GM20000 (cell line): ENCODE measurements around the gene LMAN2L.
"Not testable (repeated sequence)": the region's sequence is repeated elsewhere in the genome, so short reads cannot be mapped to it uniquely, and the experiment has no call there.

ENCODE experiments used
- DNase-seq: peaks from one replicate; pipeline ENCODE4 v3.0.0; 2012; ENCODE audit warnings: low spot score
- CTCF ChIP-seq: IDR thresholded peaks from 2 replicates; pipeline ENCODE4 v1.5.1; 2012; ENCODE audit warnings: mild to moderate bottlenecking, control low read depth; ENCODE audit errors: extremely low read depth, missing control alignments

The LMAN2L gene

DNA sequence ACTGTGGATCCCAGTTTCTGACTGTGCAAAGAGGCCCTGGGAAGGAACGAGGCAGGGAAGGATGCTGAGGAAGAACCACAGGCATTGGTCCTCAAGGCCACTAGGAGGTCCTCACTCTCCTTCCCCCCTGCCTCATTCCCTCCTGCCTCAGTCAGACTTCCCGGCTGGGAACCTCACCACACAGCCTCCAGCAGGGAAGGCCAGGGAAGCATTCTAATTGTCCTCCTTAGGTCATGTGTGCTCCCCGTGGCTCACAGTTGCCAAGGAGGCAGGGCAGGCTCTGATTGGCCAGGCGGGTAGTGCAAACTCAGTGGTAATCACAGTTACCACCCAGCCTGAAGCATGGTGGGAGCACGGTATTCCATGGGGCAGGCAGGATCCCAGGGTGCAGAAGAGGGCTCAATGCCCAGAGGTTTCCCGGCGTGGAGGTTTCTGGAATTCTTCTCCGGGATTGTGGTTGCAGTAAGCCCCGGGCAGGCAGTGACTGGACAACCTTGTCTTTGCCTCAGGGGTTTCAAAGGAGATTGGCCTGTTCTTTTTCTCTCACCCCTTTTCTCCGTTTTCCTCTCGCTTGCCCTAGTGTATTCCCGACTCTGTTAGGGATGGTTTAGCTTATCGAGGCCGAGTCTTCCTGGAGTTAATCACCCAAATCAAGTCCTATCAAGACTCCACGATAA lies 70.2 kb downstream of the LMAN2L start:
- DNase-seq = no peak
- TF ChIP-seq CTCF = no peak

DNA sequence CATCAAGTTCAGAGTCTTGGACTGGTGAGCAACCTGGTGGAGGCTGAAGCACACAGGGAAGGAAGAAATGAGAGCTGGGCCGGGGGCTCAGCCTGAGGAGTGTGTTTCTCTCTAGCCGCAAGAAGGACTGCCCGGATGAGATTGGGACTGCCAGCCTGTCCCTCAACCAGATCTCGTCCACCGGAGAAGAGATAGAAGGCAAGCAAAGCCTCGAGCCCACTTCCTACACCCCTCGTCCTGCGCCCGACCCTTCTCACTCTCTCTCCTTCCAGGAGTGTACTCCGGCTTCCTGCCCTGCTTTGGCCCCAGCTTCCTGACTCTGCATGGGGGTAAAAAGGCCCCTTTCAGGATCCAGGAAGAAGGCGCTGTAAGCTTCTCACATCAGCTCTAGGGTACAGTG lies 71.1 kb downstream of the LMAN2L start:
- no peak for DNase-seq
- TF ChIP-seq CTCF = no peak

- not testable (repeated sequence) for DNase-seq
Observed at GRCh38 chr2:96665717-96666116, 74.1 kb downstream of the LMAN2L start.

- no peak for DNase-seq
- TF ChIP-seq CTCF = no peak
Observed at GRCh38 chr2:96665083-96665569, 74.7 kb downstream of the LMAN2L start.

DNA sequence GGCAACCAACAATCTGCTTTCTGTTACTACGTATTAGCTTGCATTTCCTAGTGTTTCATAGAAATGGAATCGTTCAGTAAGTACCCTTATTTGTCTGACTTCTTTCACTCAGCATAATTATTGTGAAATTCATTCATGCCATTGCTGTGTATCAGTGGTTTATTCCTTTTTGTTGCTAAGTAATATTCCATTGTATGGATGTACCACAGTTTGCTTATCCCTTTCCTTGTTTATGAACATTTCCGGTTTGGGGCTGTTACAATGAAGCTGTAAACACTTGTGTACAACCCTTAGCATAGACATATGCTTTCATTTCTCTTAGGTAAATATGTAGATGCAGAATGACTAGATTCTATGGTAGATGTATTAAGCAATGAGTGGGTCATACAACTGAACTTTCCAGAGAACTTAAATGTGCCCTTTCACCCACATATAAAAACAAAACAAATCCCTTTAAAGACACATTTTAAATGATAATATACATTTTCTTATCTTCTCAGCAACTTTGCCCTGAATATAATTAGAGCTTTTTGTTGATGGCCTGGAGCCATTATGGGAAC lies 75.4 kb downstream of the LMAN2L start:
- TF ChIP-seq CTCF = no peak
- no peak for DNase-seq

DNA sequence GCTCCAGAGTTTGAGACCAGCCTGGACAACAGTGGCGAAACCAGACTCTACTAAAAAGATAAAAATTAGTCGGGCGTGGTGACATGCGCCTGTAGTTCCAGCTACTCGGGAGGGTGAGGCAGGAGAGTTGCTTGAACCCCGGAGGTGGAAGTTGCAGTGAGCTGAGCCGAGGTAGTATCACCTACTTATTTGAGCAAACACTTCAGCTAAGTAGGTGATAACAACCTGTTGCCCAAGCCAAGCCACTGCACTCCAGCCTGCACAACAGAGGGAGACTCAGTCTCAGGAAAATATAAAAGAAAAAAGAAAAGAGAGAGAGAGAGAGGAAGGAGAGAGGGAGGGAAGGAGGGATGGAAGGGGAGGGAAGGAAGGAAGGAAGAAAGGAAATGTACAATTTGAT lies 76.0 kb downstream of the LMAN2L start:
- DNase-seq = no peak
- TF ChIP-seq CTCF = no peak

DNA sequence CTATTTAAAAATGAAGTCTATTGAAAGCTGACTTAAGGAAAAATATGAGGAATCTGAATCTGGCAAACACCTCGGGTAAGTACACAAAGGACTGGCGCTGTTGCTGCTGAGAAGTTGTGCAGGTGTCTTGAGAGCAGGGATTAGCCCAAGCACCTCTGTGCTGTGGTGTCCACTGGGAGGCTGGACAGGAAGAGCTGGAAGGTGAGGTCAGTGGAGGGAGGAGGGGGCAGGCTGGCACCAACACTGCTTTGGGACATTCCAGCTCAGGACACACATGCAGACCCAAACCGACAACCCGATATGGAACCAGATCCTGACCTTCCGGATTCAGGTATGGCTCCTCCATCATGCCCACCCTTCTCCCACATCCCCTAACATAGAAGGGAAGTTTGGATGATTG lies 76.7 kb downstream of the LMAN2L start:
- DNase-seq = no peak
- no peak for TF ChIP-seq CTCF

GRCh38 chr2:96662360-96662759 lies 77.5 kb downstream of the LMAN2L start:
- TF ChIP-seq CTCF = no peak
- DNase-seq = no peak
